Nephron (organoid): ENCODE data around the gene GKN2.
"Not testable (repeated sequence)": the region's sequence is repeated elsewhere in the genome, so short reads cannot be mapped to it uniquely, and the experiment has no call there.

Experiments
- H3K27ac Mint-ChIP-seq, 3 experiments: 2 replicates each; pipeline ENCODE4 v1.8.0; 2020; ENCODE audit warnings: mixed read lengths in 3 of 3, mild to moderate bottlenecking in 2 of 3, moderate library complexity in 1 of 3
- H3K27me3 Mint-ChIP-seq: 2 replicates; pipeline ENCODE4 v1.8.0; 2021; ENCODE audit warnings: low read depth, mild to moderate bottlenecking, moderate library complexity, mixed read lengths
- H3K36me3 Mint-ChIP-seq: 2 replicates; pipeline ENCODE4 v1.8.0; 2020; ENCODE audit warnings: low read depth, mixed read lengths
- H3K4me1 Mint-ChIP-seq: 2 replicates; pipeline ENCODE4 v1.8.0; 2020; ENCODE audit warnings: mixed read lengths
- H3K4me3 Mint-ChIP-seq, 3 experiments: 2 replicates each; pipeline ENCODE4 v1.8.0; 2020; ENCODE audit warnings: mild to moderate bottlenecking in 3 of 3, mixed read lengths in 3 of 3, moderate library complexity in 2 of 3
- H3K9me3 Mint-ChIP-seq: 2 replicates; pipeline ENCODE4 v1.8.0; 2020; ENCODE audit warnings: mixed read lengths
- CTCF ChIP-seq, 3 experiments: fragments of 200-600 bp; sonication (generic); IDR thresholded peaks; one replicate each; pipeline ENCODE4 v1.5.0; 2021; ENCODE audit warnings: antibody characterized with exemption in 3 of 3; ENCODE audit not compliant: unreplicated experiment in 3 of 3

The GKN2 gene

GRCh38 chr2:68907232-68907919 is 45.3 kb downstream of the GKN2 start:
- Mint-ChIP-seq H3K9me3 (peaks cover 20% of the 10 kb centered on the region), H3K4me3 (no peak overlapping the region), H3K27ac (no peak overlapping the region), H3K36me3 (no peaks in the 10 kb centered on the region), H3K27me3 (peaks cover 5% of the 10 kb centered on the region), H3K4me1 (peaks cover 6% of the 10 kb centered on the region)
- TF ChIP-seq CTCF (IDR thresholded peaks at IDR 0.05; ENCODE audit: unreplicated experiment in 3 of 3), result no peak

GRCh38 chr2:68906716-68907115 is 46.0 kb downstream of the GKN2 start:
- no peak for TF ChIP-seq CTCF (IDR thresholded peaks at IDR 0.05; ENCODE audit: unreplicated experiment in 3 of 3)
- no peaks in the 10 kb centered on the region for H3K36me3 Mint-ChIP-seq
- peaks cover 27% of the 10 kb centered on the region for H3K9me3 Mint-ChIP-seq
- no peak overlapping the region for H3K27ac Mint-ChIP-seq
- no peak overlapping the region for H3K4me3 Mint-ChIP-seq
- peaks cover 6% of the 10 kb centered on the region for H3K4me1 Mint-ChIP-seq
- peaks cover 5% of the 10 kb centered on the region for H3K27me3 Mint-ChIP-seq

- no peaks in the 10 kb centered on the region for H3K36me3 Mint-ChIP-seq
- peaks cover 6% of the 10 kb centered on the region for H3K27me3 Mint-ChIP-seq
- H3K4me3 Mint-ChIP-seq, result no peak overlapping the region
- H3K4me1 Mint-ChIP-seq, result peaks cover 6% of the 10 kb centered on the region
- no peak overlapping the region for H3K27ac Mint-ChIP-seq
- TF ChIP-seq CTCF (IDR thresholded peaks at IDR 0.05; ENCODE audit: unreplicated experiment in 3 of 3), result no peak
- H3K9me3 Mint-ChIP-seq, result peaks cover 33% of the 10 kb centered on the region
Measured at GRCh38 chr2:68905116-68905515, 47.6 kb downstream of the GKN2 start.

GRCh38 chr2:68901561-68901960 is 51.1 kb downstream of the GKN2 start:
- no peaks in the 10 kb centered on the region for H3K36me3 Mint-ChIP-seq
- TF ChIP-seq CTCF (IDR thresholded peaks at IDR 0.05; ENCODE audit: unreplicated experiment in 3 of 3), result no peak
- H3K4me3 Mint-ChIP-seq, result no peak overlapping the region
- no peak overlapping the region for H3K27ac Mint-ChIP-seq
- H3K9me3 Mint-ChIP-seq, result peaks cover 41% of the 10 kb centered on the region
- H3K27me3 Mint-ChIP-seq, result peaks cover 13% of the 10 kb centered on the region
- no peaks in the 10 kb centered on the region for H3K4me1 Mint-ChIP-seq

- Mint-ChIP-seq H3K9me3 (peaks cover 41% of the 10 kb centered on the region), H3K27me3 (peaks cover 13% of the 10 kb centered on the region), H3K36me3 (no peaks in the 10 kb centered on the region), H3K4me1 (no peaks in the 10 kb centered on the region), H3K27ac (no peak overlapping the region), H3K4me3 (no peak overlapping the region)
- no peak for TF ChIP-seq CTCF (IDR thresholded peaks at IDR 0.05; ENCODE audit: unreplicated experiment in 3 of 3)
Measured at GRCh38 chr2:68901199-68901514, 51.5 kb downstream of the GKN2 start.

DNA sequence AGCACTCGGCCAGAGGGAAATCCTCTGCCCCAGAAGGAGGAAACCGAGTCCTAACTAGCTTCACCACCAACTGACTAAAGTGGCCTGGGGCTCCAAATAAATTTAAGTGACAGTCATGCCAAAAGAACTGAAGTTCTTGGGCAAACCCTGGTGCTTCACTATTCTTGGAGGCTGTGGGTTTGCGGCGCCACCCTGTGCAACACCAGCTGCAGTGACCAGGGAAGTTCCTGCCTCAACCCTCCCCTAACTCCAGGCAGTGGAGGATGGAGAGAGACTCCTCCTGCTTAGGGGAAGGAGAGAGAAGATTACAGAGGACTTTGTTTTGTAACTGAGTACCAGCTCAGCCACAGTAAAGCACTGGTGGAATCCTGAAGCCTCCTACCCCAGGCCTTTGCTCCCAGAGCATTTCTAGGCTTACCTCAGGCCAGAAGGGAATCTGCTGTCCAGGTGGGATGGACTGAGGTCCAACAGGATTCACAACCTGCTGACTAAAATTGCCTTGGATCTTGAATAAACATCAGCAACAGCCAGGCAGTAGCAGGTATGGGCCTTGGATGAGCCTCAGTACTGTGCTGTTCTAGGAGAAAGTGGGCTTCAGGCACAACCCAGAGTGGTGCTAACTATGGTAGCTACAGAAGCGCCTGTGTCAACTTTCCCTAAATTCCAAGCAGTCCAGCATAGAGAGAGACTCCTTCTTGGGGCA is 52.0 kb downstream of the GKN2 start:
- Mint-ChIP-seq H3K27me3 (peaks cover 11% of the 10 kb centered on the region), H3K4me3 (no peak overlapping the region), H3K36me3 (no peaks in the 10 kb centered on the region), H3K4me1 (no peaks in the 10 kb centered on the region), H3K9me3 (peaks cover 41% of the 10 kb centered on the region), H3K27ac (no peak overlapping the region)
- TF ChIP-seq CTCF (IDR thresholded peaks at IDR 0.05; ENCODE audit: unreplicated experiment in 3 of 3), result no peak

DNA sequence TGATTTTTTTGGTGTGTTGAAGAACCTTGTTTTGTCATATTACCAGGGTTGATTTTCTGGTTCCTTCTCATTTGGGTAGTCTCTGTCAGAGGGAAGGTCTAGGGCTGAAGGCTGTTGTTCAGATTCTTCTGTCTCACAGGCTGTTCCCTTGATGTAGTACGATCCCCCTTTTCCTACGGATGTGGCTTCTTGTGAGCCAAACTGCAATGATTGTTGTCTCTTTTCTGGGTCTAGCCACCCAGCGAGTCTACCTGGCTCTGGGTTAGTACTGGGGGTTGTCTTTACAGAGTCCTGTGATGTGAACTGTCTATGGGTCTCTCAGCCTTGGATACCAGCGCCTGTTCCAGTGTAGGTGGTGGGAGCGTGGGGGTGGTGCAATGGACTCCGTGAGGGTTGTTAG is 56.7 kb downstream of the GKN2 start:
- H3K4me3 Mint-ChIP-seq, H3K4me1 Mint-ChIP-seq, H3K27ac Mint-ChIP-seq, H3K36me3 Mint-ChIP-seq: not testable (repeated sequence)
- Mint-ChIP-seq H3K27me3 (peaks cover 16% of the 10 kb centered on the region), H3K9me3 (peaks cover 15% of the 10 kb centered on the region)
